NCI-H1694 (cell line): ENCODE results near the gene MFSD6.

Source experiments
- DNase-seq: peaks from one replicate; lab custom pipeline; 2025; lab: John Stamatoyannopoulos, UW

MFSD6 gene

GRCh38 chr2:190440113-190440512 lies 32.0 kb downstream of the MFSD6 start:
- no peak for DNase-seq

GRCh38 chr2:190441564-190441963 lies 33.4 kb downstream of the MFSD6 start:
- no peak for DNase-seq

- no peak for DNase-seq
Observed at GRCh38 chr2:190443055-190443454, 34.9 kb downstream of the MFSD6 start.

- DNase-seq: peak; percentile 9
Observed at GRCh38 chr2:190443778-190444481, 35.8 kb downstream of the MFSD6 start.

GRCh38 chr2:190444976-190445375 lies 36.8 kb downstream of the MFSD6 start:
- no peak for DNase-seq

GRCh38 chr2:190446193-190446592 lies 38.0 kb downstream of the MFSD6 start:
- no peak for DNase-seq

- DNase-seq: no peak
Observed at GRCh38 chr2:190446750-190447516, 38.8 kb downstream of the MFSD6 start.

GRCh38 chr2:190447766-190448165 lies 39.6 kb downstream of the MFSD6 start:
- DNase-seq: no peak

GRCh38 chr2:190449925-190450324 lies 41.8 kb downstream of the MFSD6 start:
- no peak for DNase-seq

- no peak for DNase-seq
Observed at GRCh38 chr2:190450363-190450762, 42.2 kb downstream of the MFSD6 start.

- DNase-seq: no peak
Observed at GRCh38 chr2:190451561-190452176, 43.5 kb downstream of the MFSD6 start.

- no peak for DNase-seq
Observed at GRCh38 chr2:190452433-190452832, 44.3 kb downstream of the MFSD6 start.

GRCh38 chr2:190454795-190455194 lies 46.6 kb downstream of the MFSD6 start:
- DNase-seq: no peak

- DNase-seq: no peak
Observed at GRCh38 chr2:190455358-190456095, 47.4 kb downstream of the MFSD6 start.

GRCh38 chr2:190456833-190457232 lies 48.7 kb downstream of the MFSD6 start:
- DNase-seq: no peak

- DNase-seq: no peak
Observed at GRCh38 chr2:190457256-190457655, 49.1 kb downstream of the MFSD6 start.

- peak; percentile 18 for DNase-seq
Observed at GRCh38 chr2:190458352-190459107, 50.4 kb downstream of the MFSD6 start.

GRCh38 chr2:190459881-190460280 lies 51.7 kb downstream of the MFSD6 start:
- no peak for DNase-seq

- DNase-seq: no peak
Observed at GRCh38 chr2:190460487-190460886, 52.3 kb downstream of the MFSD6 start.

- no peak for DNase-seq
Observed at GRCh38 chr2:190462181-190462580, 54.0 kb downstream of the MFSD6 start.

- DNase-seq: no peak
Observed at GRCh38 chr2:190462611-190463010, 54.5 kb downstream of the MFSD6 start.

- no peak for DNase-seq
Observed at GRCh38 chr2:190465060-190465459, 56.9 kb downstream of the MFSD6 start.
